C4-2B (cell line): Measurements from ENCODE around the gene RNLS.

ENCODE experiments used
- ZFX ChIP-seq: fragments of 450-650 bp; IDR thresholded peaks from 2 replicates; pipeline ENCODE4 v1.6.1; 2017
- TF ChIP-seq, protein P1 (sequence below): fragments of 450-650 bp; conservative IDR thresholded peaks from 2 replicates; pipeline ENCODE4 v1.5.1; 2017; ENCODE audit warnings: mild to moderate bottlenecking

DNA sequence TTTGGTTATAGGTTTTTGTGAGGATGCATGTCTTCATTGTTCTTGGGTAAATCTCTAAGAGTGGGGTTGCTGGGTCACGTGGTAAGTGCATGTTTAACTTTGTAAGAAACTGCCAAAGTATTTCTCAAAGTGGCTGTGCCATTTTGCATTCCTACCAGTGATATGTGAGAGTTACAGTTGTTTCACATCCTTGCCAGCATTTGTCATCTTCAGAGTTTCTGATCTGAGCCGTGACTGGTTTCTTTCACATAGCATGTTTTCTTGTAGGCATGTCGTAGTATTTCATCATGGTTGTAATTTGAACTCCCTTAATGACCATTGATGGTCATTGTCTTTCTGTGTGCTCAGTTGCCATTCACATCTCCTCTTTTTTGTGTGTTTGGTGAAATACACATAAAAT, 286.0 kb downstream of the RNLS start:
- TF ChIP-seq, protein P1, sequence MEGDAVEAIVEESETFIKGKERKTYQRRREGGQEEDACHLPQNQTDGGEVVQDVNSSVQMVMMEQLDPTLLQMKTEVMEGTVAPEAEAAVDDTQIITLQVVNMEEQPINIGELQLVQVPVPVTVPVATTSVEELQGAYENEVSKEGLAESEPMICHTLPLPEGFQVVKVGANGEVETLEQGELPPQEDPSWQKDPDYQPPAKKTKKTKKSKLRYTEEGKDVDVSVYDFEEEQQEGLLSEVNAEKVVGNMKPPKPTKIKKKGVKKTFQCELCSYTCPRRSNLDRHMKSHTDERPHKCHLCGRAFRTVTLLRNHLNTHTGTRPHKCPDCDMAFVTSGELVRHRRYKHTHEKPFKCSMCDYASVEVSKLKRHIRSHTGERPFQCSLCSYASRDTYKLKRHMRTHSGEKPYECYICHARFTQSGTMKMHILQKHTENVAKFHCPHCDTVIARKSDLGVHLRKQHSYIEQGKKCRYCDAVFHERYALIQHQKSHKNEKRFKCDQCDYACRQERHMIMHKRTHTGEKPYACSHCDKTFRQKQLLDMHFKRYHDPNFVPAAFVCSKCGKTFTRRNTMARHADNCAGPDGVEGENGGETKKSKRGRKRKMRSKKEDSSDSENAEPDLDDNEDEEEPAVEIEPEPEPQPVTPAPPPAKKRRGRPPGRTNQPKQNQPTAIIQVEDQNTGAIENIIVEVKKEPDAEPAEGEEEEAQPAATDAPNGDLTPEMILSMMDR = no peak
- TF ChIP-seq ZFX = no peak
